Activated CD4-positive, alpha-beta T cell treated with anti-CD3 and anti-CD28 coated beads for 36 hours (primary cell): ENCODE results near the gene HTR2B. TPM values are rescaled to one million over a fixed set of nuclear protein-coding genes. Genes with fewer than 3 reads are reported as not detected.
"Not testable (repeated sequence)": the region's sequence is repeated elsewhere in the genome, so short reads cannot be mapped to it uniquely, and the experiment has no call there.

Experiments used
- ATAC-seq: fragments of 200-7000 bp; cut with Tn5 transposase; one replicate; pipeline ENCODE4 v1.10.0; 2021; ENCODE audit warnings: mild to moderate bottlenecking, moderate library complexity
- CTCF ChIA-PET: fragments of 350-600 bp; sonication (Branson Sonifier 250); formaldehyde crosslinking; loops from one replicate; lab custom pipeline; 2021; ENCODE audit warnings: antibody characterized with exemption; lab: Charles Lee
- POLR2A ChIA-PET: fragments of 350-600 bp; sonication (Branson Sonifier 250); formaldehyde crosslinking; loops from one replicate; lab custom pipeline; 2021; ENCODE audit warnings: antibody characterized with exemption, inconsistent platforms; lab: Charles Lee
- DNase-seq: peaks from one replicate; pipeline ENCODE4 v3.0.0-alpha.2; 2020
- H3K27ac Mint-ChIP-seq: one replicate; pipeline ENCODE4 v1.8.0; 2021; ENCODE audit warnings: mixed read lengths
- H3K27me3 Mint-ChIP-seq: one replicate; pipeline ENCODE4 v1.8.0; 2021; ENCODE audit warnings: mixed read lengths
- H3K36me3 Mint-ChIP-seq: one replicate; pipeline ENCODE4 v1.8.0; 2021; ENCODE audit warnings: low read depth, mixed read lengths
- H3K4me1 Mint-ChIP-seq: one replicate; pipeline ENCODE4 v1.8.0; 2021; ENCODE audit warnings: mixed read lengths
- H3K4me3 Mint-ChIP-seq: one replicate; pipeline ENCODE4 v1.8.0; 2021; ENCODE audit warnings: mild to moderate bottlenecking, moderate library complexity, mixed read lengths
- H3K9me3 Mint-ChIP-seq: one replicate; pipeline ENCODE4 v1.8.0; 2021; ENCODE audit warnings: low read depth, mixed read lengths
- intact Hi-C, 2 experiments: fragments of 100-400 bp; cut with DNase I in 1 of 2; cut with micrococcal nuclease in 1 of 2; formaldehyde crosslinking; loops; one replicate each; pipeline versions ENCODE4 v1.14.2 to v1.15.1; 2022 to 2024; cut with DNase I, micrococcal nuclease
- total RNA-seq, 2 experiments: library from RNA; stranded (reverse); gene quantifications; one replicate each; pipeline ENCODE4 v1.2.3, GENCODE V29; 2021

The HTR2B gene
- total RNA-seq, 2 experiments from 2014 or later = 0.11 TPM

GRCh38 chr2:231161252-231161839 lies 36.5 kb upstream of the HTR2B start:
- ATAC-seq = peak; percentile 95
- intact Hi-C loops = no loop called here
- ChIA-PET CTCF (no interaction called here), POLR2A (no interaction called here)
- H3K36me3 Mint-ChIP-seq = peaks cover 40% of the 10 kb centered on the region
- H3K4me3 Mint-ChIP-seq = no peak overlapping the region
- H3K9me3 Mint-ChIP-seq = no peaks in the 10 kb centered on the region
- H3K4me1 Mint-ChIP-seq = peaks cover 14% of the 10 kb centered on the region
- no peaks in the 10 kb centered on the region for H3K27me3 Mint-ChIP-seq
- peak overlapping the region; percentile 65 for H3K27ac Mint-ChIP-seq
- no peak for DNase-seq

- ATAC-seq (no peak), DNase-seq (no peak)
- ChIA-PET POLR2A (no interaction called here), CTCF (interaction anchor here (0.7 to 0.8 kb wide), 2 partner anchors 21 to 91 kb away, joined by 3 read pairs; no protein-coding TSS in a partner anchor)
- peaks cover 14% of the 10 kb centered on the region for H3K4me1 Mint-ChIP-seq
- H3K27ac Mint-ChIP-seq = no peak overlapping the region
- H3K9me3 Mint-ChIP-seq = no peaks in the 10 kb centered on the region
- H3K27me3 Mint-ChIP-seq = no peaks in the 10 kb centered on the region
- peaks cover 38% of the 10 kb centered on the region for H3K36me3 Mint-ChIP-seq
- no peak overlapping the region for H3K4me3 Mint-ChIP-seq
- intact Hi-C loops = no loop called here
Observed at GRCh38 chr2:231160701-231161100, 35.9 kb upstream of the HTR2B start.

- DNase-seq = no peak
- POLR2A ChIA-PET = no interaction called here
- intact Hi-C loops = no loop called here
- Mint-ChIP-seq H3K27ac (no peak overlapping the region), H3K27me3 (no peaks in the 10 kb centered on the region), H3K4me3 (no peak overlapping the region), H3K36me3 (peaks cover 28% of the 10 kb centered on the region), H3K4me1 (peaks cover 14% of the 10 kb centered on the region), H3K9me3 (no peaks in the 10 kb centered on the region)
- no peak for ATAC-seq
- CTCF ChIA-PET = interaction anchor here (1.0 kb wide), 2 partner anchors 11 to 55 kb away, joined by 3 read pairs; no protein-coding TSS in a partner anchor
Observed at GRCh38 chr2:231159306-231159705, 34.5 kb upstream of the HTR2B start.

DNA sequence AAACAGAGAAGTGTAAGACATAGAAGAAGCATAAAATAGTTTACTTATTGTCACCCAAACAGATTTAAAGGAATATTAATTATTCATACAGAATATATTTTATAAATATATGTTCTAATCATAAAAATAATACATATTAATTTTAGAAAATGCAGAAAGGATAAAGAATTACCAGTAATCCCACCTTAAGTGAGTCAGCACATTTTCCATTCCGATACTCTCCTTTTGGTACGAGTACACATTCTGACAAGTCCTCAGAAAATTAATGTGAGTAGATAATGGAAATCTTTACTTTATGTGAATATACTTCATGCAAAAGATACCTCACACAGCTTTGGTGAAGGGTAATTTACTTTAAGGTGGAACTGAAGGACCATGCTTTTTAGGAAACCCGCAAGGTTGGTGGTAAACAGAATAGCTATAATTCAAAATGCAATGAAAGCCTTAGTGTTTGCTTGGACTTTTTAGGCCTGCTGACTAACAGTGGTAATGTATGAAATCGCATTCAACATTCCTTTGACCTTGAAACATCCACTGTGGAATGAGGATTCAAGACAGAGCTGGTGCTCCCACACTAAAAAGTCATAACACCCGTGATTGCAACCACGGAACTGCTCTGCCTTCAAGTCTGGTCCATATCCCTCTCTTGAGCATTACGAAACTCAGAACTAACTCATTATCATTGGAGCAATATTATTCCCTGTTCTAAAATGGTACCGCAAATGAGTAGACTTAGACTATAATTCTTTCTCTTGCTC lies 28.1 kb upstream of the HTR2B start:
- H3K4me1 Mint-ChIP-seq = no peaks in the 10 kb centered on the region

DNA sequence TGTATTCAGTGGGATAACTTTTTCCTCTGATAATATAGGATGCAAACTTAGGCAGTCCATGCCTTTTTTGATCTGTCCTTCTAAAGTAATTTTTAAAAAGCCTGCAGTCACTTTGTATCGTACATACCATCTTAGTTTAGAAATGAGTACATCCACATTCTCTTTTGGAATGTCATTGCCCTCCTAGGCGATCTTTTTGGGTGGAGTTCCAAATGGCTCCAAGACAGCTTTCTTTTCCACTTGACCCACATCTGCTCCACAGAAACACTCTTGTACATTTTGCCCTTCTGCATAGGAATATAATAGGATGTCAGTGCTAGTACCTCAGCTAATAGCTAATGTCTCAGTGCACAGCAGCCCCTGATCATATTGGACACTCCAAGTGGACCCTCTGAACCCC lies 21.8 kb upstream of the HTR2B start:
- DNase-seq = no peak
- CTCF ChIA-PET = interaction anchor here (0.8 to 1.8 kb wide), 2 partner anchors 23 to 39 kb away, joined by 3 to 4 read pairs; no protein-coding TSS in a partner anchor
- Mint-ChIP-seq H3K27ac (no peak overlapping the region), H3K36me3 (peaks cover 31% of the 10 kb centered on the region), H3K27me3 (no peaks in the 10 kb centered on the region), H3K4me1 (no peaks in the 10 kb centered on the region), H3K4me3 (no peak overlapping the region), H3K9me3 (no peaks in the 10 kb centered on the region)
- intact Hi-C loops = no loop called here
- ATAC-seq = no peak
- POLR2A ChIA-PET = no interaction called here

More for the DNA sequence above, 28.1 kb upstream of the HTR2B start:
- CTCF ChIA-PET = interaction anchor here (0.6 to 1.2 kb wide), 3 partner anchors 23 to 261 kb away, joined by 3 to 4 read pairs (median 3); no protein-coding TSS in a partner anchor
- H3K27me3 Mint-ChIP-seq = no peaks in the 10 kb centered on the region
- POLR2A ChIA-PET = no interaction called here
- peaks cover 31% of the 10 kb centered on the region for H3K36me3 Mint-ChIP-seq
- DNase-seq (no peak), ATAC-seq (no peak)
- no peak overlapping the region for H3K4me3 Mint-ChIP-seq
- intact Hi-C loops = no loop called here
- H3K9me3 Mint-ChIP-seq = no peaks in the 10 kb centered on the region
- no peak overlapping the region for H3K27ac Mint-ChIP-seq

DNA sequence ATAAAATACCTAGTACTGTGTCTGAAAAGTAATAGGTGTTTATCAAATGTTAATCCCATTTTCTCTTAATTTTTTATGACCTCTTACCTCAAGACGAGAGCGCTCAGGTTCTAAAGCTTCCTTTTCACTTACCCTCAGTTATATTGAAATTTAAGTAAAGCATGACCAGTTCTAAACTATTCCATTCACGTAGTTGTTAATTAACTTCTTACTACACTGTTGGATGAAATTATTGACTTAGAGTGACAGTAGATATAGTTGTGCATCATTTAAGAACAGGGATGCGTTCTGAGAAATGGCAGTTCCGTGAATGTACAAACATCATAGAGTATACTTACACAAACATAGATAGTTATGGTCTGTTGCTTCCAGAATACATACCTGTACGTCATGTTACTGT lies 20.1 kb upstream of the HTR2B start:
- Mint-ChIP-seq H3K27me3 (no peaks in the 10 kb centered on the region), H3K4me1 (no peaks in the 10 kb centered on the region), H3K36me3 (peaks cover 28% of the 10 kb centered on the region), H3K27ac (no peak overlapping the region), H3K4me3 (no peak overlapping the region), H3K9me3 (no peaks in the 10 kb centered on the region)
- DNase-seq (no peak), ATAC-seq (no peak)
- intact Hi-C loops = no loop called here
- ChIA-PET CTCF (interaction anchor here (0.6 kb wide), 1 partner anchor 456 kb away, joined by 3 read pairs; no protein-coding TSS in a partner anchor), POLR2A (no interaction called here)

GRCh38 chr2:231140808-231141207 lies 16.0 kb upstream of the HTR2B start:
- peaks cover 13% of the 10 kb centered on the region for H3K36me3 Mint-ChIP-seq
- H3K4me1 Mint-ChIP-seq, H3K4me3 Mint-ChIP-seq, H3K27ac Mint-ChIP-seq, H3K9me3 Mint-ChIP-seq, H3K27me3 Mint-ChIP-seq, CTCF ChIA-PET, DNase-seq, POLR2A ChIA-PET, intact Hi-C loops, ATAC-seq: not testable (repeated sequence)

GRCh38 chr2:231139796-231140195 lies 15.0 kb upstream of the HTR2B start:
- POLR2A ChIA-PET = no interaction called here
- CTCF ChIA-PET = no interaction called here
- Mint-ChIP-seq H3K36me3 (peaks cover 10% of the 10 kb centered on the region), H3K4me1 (no peaks in the 10 kb centered on the region), H3K4me3 (no peak overlapping the region), H3K27me3 (no peaks in the 10 kb centered on the region), H3K9me3 (no peaks in the 10 kb centered on the region), H3K27ac (no peak overlapping the region)
- intact Hi-C loops = no loop called here
- DNase-seq (no peak), ATAC-seq (no peak)

DNA sequence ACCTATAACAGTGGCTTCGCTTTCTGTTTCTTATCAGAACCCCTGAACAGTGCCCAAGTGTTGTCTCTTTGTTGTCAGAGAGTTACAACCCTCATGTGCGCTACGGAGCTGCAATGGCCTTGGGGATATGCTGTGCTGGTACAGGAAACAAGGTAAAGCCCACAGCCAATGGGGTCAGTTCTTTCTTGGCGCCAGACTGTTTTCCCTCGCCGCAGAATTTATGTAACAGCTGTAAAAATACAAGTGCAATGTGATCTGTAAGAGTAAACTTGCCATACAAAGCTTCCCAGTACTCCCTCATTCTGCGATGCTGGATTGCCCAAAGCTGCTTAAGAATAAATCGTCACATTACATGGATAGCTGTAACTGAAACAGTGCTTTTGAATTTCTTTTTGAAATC lies 13.9 kb upstream of the HTR2B start:
- no peaks in the 10 kb centered on the region for H3K27me3 Mint-ChIP-seq
- intact Hi-C loops = no loop called here
- no peaks in the 10 kb centered on the region for H3K4me1 Mint-ChIP-seq
- ChIA-PET POLR2A (no interaction called here), CTCF (interaction anchor here (1.2 kb wide), 1 partner anchor 34 kb away, joined by 4 read pairs; no protein-coding TSS in a partner anchor)
- no peak for DNase-seq
- H3K4me3 Mint-ChIP-seq = no peak overlapping the region
- ATAC-seq = no peak
- no peaks in the 10 kb centered on the region for H3K9me3 Mint-ChIP-seq
- H3K27ac Mint-ChIP-seq = no peak overlapping the region
- H3K36me3 Mint-ChIP-seq = peaks cover 10% of the 10 kb centered on the region

- no peaks in the 10 kb centered on the region for H3K4me1 Mint-ChIP-seq
- DNase-seq (no peak), ATAC-seq (no peak)
- H3K9me3 Mint-ChIP-seq = no peaks in the 10 kb centered on the region
- ChIA-PET POLR2A (no interaction called here), CTCF (interaction anchor here (0.6 to 1.8 kb wide), 3 partner anchors 11 to 286 kb away, joined by 3 to 4 read pairs (median 3); no protein-coding TSS in a partner anchor)
- no peaks in the 10 kb centered on the region for H3K27me3 Mint-ChIP-seq
- intact Hi-C loops = no loop called here
- no peak overlapping the region for H3K4me3 Mint-ChIP-seq
- no peak overlapping the region for H3K27ac Mint-ChIP-seq
- peaks cover 8% of the 10 kb centered on the region for H3K36me3 Mint-ChIP-seq
Observed at GRCh38 chr2:231134910-231135655, 10.2 kb upstream of the HTR2B start.

GRCh38 chr2:231133365-231134099 lies 8.7 kb upstream of the HTR2B start:
- ATAC-seq (no peak), DNase-seq (no peak)
- no peaks in the 10 kb centered on the region for H3K4me1 Mint-ChIP-seq
- POLR2A ChIA-PET = no interaction called here
- intact Hi-C loops = no loop called here
- no peak overlapping the region for H3K27ac Mint-ChIP-seq
- no peaks in the 10 kb centered on the region for H3K9me3 Mint-ChIP-seq
- H3K27me3 Mint-ChIP-seq = no peaks in the 10 kb centered on the region
- CTCF ChIA-PET = interaction anchor here (1.8 kb wide), 1 partner anchor 12 kb away, joined by 4 read pairs; no protein-coding TSS in a partner anchor
- H3K4me3 Mint-ChIP-seq = no peak overlapping the region
- peaks cover 4% of the 10 kb centered on the region for H3K36me3 Mint-ChIP-seq
